GM21367 (cell line): Measurements from ENCODE around the gene BNIP2.
"Not testable (repeated sequence)": the region's sequence is repeated elsewhere in the genome, so short reads cannot be mapped to it uniquely, and the experiment has no call there.

Source experiments
- ATAC-seq: cut with Tn5 transposase; IDR thresholded peaks from one replicate; pipeline ENCODE4 v1.9.1; 2021; ENCODE audit not compliant: unreplicated experiment

BNIP2 gene

GRCh38 chr15:59689626-59690236 is 611 bp upstream of the BNIP2 start:
- ATAC-seq: no peak

GRCh38 chr15:59688423-59688781 is 718 bp downstream of the BNIP2 start:
- ATAC-seq: no peak

DNA sequence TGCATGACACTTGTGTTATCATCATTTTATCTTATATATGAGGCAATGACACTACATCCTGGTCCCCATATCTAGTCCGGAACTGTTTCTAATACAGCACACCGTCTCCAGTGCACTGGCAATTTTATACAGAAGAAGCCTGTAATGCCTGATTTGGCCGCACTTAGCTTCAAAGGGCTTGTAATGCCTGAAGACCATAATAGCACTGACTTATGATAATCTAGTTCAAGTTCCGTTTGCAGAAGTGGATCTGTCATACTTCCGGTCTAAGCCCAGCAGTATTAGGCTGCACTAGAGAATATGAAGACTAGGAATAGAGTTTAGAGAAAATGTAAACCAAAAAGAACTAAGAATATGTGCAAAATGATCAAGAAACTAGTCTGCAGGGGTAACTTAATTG is 1.3 kb downstream of the BNIP2 start:
- ATAC-seq: no peak

DNA sequence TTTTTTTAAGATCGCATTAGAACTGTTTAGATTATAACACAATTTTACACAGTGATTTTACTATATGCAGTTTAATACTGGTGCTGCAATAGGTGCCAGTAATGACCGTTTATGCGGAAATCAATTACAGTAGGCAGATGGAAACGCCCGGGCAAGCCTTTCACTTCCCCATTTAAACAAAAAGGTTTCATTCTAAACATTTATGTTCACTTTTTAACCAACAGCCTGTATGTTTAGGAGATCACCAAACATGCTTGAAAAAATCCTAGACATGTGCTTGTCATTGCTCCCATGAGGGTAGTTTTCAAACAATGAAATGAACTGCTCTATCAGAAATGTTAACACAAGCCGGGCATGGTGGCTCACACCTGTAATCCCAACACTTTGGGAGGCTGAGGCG is 2.7 kb downstream of the BNIP2 start:
- ATAC-seq: no peak

- no peak for ATAC-seq
Observed at GRCh38 chr15:59685737-59686297, 3.3 kb downstream of the BNIP2 start.

GRCh38 chr15:59680870-59681269 is 8.2 kb downstream of the BNIP2 start:
- no peak for ATAC-seq

DNA sequence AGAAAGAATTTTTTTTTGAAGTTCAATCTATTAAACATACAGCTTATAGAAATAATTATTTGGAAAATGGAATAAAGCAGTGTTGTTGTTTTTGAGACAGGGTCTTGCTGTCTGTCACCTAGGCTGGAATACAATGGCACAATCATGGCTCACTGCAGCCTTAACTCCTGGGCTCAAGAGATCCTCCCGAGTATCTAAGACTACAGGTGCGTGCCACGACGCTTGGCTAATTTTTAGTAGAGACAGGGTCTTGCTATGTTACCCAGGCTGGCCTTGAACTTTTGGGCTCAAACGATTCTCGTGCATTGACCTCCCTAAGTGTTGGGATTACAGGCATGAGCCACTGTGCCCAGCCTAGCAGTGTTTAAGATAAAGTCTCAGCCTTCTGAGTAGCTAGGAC is 8.8 kb downstream of the BNIP2 start:
- no peak for ATAC-seq

DNA sequence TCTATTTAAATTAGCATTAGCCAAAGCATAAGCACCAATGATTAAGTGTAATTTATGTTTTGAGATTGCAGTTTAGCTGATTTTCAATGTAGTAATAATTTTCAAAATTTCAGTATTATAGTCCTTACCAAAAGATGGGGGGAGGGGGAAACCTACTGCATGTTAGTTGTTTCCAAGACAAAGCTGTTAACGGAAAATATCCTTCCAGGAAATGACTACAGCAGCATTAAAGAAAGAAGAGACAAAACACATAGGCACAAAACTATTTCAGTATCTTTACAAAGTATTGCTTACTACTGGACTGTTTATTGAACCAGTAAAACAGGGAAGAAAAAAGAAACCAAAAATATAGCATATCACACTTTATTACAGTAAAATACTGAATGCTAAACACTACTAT is 10.5 kb downstream of the BNIP2 start:
- ATAC-seq: no peak

DNA sequence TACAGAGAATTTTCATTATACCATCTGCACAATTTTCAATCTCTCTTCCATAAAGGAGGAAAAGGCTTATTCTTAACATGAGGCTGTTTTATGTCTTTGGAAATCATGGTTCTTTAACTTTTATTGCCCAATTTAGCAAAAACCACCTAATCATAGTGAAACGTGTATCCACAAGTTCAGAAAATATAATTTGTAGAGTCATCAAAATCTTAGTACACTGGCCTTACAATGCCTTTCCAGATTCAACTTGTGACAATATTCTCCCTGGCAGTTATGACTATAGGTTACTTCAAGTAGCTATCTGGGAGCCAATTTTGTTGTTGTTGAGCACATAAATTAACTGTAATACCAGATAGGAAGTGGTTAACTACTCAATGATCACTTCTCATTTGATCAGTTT is 10.9 kb downstream of the BNIP2 start:
- ATAC-seq: no peak

DNA sequence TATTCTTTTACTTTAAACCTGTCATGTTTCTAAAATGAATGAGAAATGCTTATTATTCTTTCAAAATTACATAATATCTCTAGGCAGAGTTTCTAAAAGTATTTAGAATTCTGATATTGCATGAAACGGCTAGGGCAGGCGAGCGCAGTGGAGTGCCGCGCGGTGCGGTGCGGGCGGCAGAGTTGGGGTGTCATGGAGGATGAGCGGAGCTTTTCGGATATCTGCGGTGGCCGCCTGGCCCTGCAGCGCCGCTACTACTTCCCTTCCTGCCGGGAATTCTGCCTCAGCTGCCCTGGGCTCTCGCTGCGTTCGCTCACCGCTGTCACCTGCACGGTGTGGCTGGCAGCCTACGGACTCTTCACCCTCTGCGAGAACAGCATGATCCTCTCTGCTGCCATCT is 12.6 kb downstream of the BNIP2 start:
- ATAC-seq: no peak

- no peak for ATAC-seq
Observed at GRCh38 chr15:59674361-59674877, 14.7 kb downstream of the BNIP2 start.

DNA sequence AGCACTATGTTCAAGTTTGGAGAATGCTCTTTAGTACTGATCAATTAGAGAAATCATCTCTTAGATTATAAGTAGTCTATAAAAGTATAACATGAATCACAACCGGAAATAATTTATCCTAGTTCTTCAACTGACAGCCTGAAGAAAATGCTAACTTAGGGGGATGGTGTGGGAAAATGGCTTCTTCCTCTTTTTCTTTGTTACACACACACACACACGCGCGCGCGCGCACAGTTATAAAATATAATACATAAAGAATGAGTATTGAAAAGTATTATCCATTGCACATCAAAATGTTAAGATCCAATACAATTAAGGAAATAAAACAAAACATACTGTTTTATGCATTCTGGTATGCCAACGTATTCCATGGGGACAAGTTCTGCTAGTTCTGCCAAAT is 20.6 kb downstream of the BNIP2 start:
- no peak for ATAC-seq

DNA sequence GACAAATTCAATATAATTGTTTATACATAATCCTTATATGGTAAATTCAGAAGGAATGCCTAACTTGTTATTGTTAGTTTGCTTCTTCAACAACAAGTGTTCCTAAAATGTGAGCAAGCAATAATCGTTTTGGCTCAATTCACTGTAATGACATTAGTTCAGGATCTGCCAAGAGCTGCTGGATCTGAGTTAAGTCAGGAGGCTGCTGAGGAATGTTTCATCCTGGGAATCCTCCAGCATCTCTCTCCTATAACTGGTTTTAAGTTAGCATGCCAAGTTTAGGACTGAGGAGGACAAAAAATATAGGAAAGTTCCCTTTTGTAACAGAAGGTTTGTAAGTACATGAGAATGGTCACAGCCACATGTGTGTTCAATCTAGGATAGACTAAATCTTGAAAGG is 26.9 kb downstream of the BNIP2 start:
- no peak for ATAC-seq

GRCh38 chr15:59659366-59659765 is 29.8 kb downstream of the BNIP2 start:
- ATAC-seq: no peak

DNA sequence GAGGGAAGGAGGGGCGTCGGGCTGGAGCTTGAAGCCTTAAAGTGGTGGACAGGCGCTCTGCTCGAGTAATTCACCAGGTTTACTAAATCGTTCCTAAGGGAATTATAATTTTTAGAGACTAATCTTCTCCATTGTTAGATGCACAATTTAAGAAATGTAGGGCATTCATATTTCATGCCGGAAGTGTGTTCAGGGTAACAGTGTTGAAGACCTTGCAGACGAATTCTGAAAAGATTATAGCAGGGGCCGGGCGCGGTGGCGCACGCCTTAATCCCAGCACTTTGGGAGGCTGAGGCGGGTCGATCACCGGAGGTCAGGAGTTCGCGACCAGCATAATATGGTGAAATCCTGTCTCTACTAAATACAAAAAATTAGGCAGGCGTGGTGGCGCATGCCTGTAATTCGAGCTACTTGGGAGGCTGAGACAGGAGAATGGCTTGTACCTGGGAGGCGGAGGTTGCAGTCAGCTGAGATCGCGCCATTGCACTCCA is 31.4 kb downstream of the BNIP2 start:
- no peak for ATAC-seq

GRCh38 chr15:59656897-59657634 is 32.1 kb downstream of the BNIP2 start, which contains the start of gene GTF2A2:
Gene GTF2A2, minus strand, starts transcription at chr15:59657515. Its CDS starts 5,238 bp downstream, at chr15:59652277.
- peak; percentile 95 for ATAC-seq

- no peak for ATAC-seq
Observed at GRCh38 chr15:59654046-59654445, 35.1 kb downstream of the BNIP2 start.

DNA sequence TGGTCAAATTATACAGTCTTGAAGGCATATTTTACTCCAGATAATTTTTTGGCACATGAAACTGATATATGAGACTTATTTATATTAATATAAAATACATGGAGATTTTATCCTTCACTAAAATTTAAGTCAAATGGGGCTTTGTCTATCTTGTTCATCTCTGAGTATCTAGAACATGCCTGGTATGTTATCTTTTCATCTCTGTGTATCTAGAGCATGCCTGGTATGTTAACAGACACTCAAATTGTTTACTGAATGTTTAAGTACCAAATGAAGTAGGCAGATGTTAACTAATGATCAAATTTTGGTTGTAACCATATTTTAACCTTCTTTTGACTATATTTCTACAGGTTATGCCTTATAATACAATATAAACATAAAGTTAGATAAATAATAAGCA is 39.5 kb downstream of the BNIP2 start:
- no peak for ATAC-seq

DNA sequence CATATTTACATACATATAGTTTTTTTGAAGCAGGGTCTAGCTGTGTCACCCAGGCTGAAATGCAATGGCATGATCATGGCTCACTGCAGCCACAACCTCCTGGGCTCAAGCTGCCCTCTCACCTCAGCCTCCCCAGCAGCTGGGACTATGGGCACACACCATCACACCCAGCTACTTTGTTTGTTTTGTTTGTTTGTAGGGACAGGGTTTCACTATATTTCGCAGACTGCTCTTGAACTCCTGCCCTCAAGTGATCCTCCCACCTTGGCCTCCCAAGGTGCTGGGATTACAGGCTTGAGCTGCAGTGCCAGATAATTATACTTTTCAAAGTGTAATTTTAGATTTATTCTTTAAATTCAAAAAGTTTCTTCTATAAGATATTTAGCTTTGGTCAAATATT is 42.0 kb downstream of the BNIP2 start:
- ATAC-seq: no peak

- ATAC-seq: no peak
Observed at GRCh38 chr15:59646277-59646676, 42.8 kb downstream of the BNIP2 start.

DNA sequence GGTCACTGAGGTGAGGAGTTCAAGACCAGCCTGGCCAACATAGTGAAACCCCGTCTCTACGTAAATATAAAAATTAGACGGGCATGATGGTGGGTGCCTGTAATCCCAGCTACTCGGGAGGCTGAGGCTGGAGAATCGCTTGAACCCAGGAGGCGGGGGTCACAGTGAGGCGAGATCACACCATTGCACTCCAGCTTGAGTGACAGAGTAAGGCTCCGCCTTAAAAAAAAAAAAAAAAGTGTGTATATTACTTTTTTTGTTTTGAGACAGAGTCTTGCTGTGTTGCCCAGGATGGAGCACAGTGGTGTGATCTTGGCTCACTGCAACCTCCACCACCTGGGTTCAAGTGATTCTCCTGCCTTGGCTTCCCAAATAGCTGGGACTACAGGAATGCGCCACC is 43.3 kb downstream of the BNIP2 start:
- ATAC-seq: not testable (repeated sequence)

DNA sequence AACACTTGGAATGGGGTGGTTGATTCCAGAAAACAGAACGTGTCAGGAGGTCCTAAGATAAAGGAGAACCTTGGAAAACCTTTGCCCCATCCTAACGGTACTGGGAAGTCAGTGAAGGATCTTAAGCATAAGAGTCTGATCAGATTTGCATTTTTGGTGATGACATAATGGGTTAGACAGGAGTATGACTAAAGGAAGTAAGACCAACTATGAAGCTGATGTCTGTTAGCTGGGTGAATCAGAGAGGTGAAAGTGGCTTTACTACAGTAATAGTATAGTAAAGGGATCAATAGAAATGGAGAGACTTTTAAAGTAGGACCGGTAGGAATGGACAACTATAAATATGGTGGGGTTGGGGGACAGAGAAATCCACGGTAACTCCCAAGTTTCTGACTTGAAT is 44.4 kb downstream of the BNIP2 start:
- no peak for ATAC-seq
